Mononuclear cell (primary cell): ENCODE results near the gene DNAJC3. TPM values are rescaled to one million over a fixed set of nuclear protein-coding genes. Genes with fewer than 3 reads are reported as not detected.
"Not testable (repeated sequence)": the region's sequence is repeated elsewhere in the genome, so short reads cannot be mapped to it uniquely, and the experiment has no call there.

ENCODE experiments used
- H3K27me3 ChIP-seq: 2 replicates; pipeline ENCODE4 v1.6.0; 2011; ENCODE audit warnings: low read length, control low read depth; ENCODE audit not compliant: insufficient read depth
- H3K4me1 ChIP-seq: 2 replicates; pipeline ENCODE4 v1.5.1; 2011; ENCODE audit warnings: mild to moderate bottlenecking, low read length, control low read depth; ENCODE audit not compliant: insufficient read depth
- H3K4me3 ChIP-seq: 2 replicates; pipeline ENCODE4 v1.5.1; 2011; ENCODE audit warnings: mild to moderate bottlenecking, low read length, moderate library complexity
- H3K9me3 ChIP-seq: 2 replicates; pipeline ENCODE4 v1.5.1; 2011; ENCODE audit warnings: low read depth, mild to moderate bottlenecking, control low read depth, low read length
- total RNA-seq: library from RNA; depleted of rRNA; stranded (reverse); fragments of >200 nt; gene quantifications from one replicate; pipeline ENCODE4 v1.2.3, GENCODE V29; 2012

The DNAJC3 gene
- total RNA-seq, 1 donor: 54.0 TPM

GRCh38 chr13:95652244-95652764 is 24.6 kb upstream of the DNAJC3 start:
- H3K9me3 ChIP-seq: no peaks in the 10 kb centered on the region
- peaks cover 8% of the 10 kb centered on the region for H3K4me1 ChIP-seq
- peaks cover 5% of the 10 kb centered on the region for H3K27me3 ChIP-seq
- no peak overlapping the region for H3K4me3 ChIP-seq

- no peak overlapping the region for H3K4me3 ChIP-seq
- H3K9me3 ChIP-seq: no peaks in the 10 kb centered on the region
- H3K27me3 ChIP-seq: peaks cover 5% of the 10 kb centered on the region
These were observed 24.1 kb upstream of the DNAJC3 start for GRCh38 chr13:95652821-95653220.

GRCh38 chr13:95656386-95657015 is 20.4 kb upstream of the DNAJC3 start:
- no peak overlapping the region for H3K4me3 ChIP-seq
- no peaks in the 10 kb centered on the region for H3K4me1 ChIP-seq
- no peaks in the 10 kb centered on the region for H3K9me3 ChIP-seq
- peaks cover 5% of the 10 kb centered on the region for H3K27me3 ChIP-seq

More at GRCh38 chr13:95652821-95653220, 24.1 kb upstream of the DNAJC3 start:
- H3K4me1 ChIP-seq: peaks cover 8% of the 10 kb centered on the region

- Histone ChIP-seq H3K27me3 (peaks cover 5% of the 10 kb centered on the region), H3K9me3 (peaks cover 4% of the 10 kb centered on the region), H3K4me1 (no peaks in the 10 kb centered on the region), H3K4me3 (no peak overlapping the region)
These were observed 17.4 kb upstream of the DNAJC3 start for GRCh38 chr13:95659500-95659899.

GRCh38 chr13:95660981-95661581 is 15.9 kb upstream of the DNAJC3 start:
- Histone ChIP-seq H3K4me1 (no peaks in the 10 kb centered on the region), H3K4me3 (no peak overlapping the region), H3K9me3 (peaks cover 19% of the 10 kb centered on the region), H3K27me3 (peaks cover 5% of the 10 kb centered on the region)

GRCh38 chr13:95667235-95667634 is 9.7 kb upstream of the DNAJC3 start:
- not testable (repeated sequence) for H3K4me3 ChIP-seq, H3K4me1 ChIP-seq, H3K27me3 ChIP-seq
- peaks cover 52% of the 10 kb centered on the region for H3K9me3 ChIP-seq

- H3K27me3 ChIP-seq: no peaks in the 10 kb centered on the region
- H3K9me3 ChIP-seq: peaks cover 27% of the 10 kb centered on the region
- H3K4me3 ChIP-seq: no peak overlapping the region
- peaks cover 14% of the 10 kb centered on the region for H3K4me1 ChIP-seq
These were observed 5.3 kb upstream of the DNAJC3 start for GRCh38 chr13:95671597-95671996.

- no peaks in the 10 kb centered on the region for H3K9me3 ChIP-seq
- peak overlapping the region; percentile 93 for H3K4me3 ChIP-seq
- H3K27me3 ChIP-seq: no peaks in the 10 kb centered on the region
- peaks cover 46% of the 10 kb centered on the region for H3K4me1 ChIP-seq
These were observed 706 bp upstream of the DNAJC3 start for GRCh38 chr13:95676105-95676761.

DNA sequence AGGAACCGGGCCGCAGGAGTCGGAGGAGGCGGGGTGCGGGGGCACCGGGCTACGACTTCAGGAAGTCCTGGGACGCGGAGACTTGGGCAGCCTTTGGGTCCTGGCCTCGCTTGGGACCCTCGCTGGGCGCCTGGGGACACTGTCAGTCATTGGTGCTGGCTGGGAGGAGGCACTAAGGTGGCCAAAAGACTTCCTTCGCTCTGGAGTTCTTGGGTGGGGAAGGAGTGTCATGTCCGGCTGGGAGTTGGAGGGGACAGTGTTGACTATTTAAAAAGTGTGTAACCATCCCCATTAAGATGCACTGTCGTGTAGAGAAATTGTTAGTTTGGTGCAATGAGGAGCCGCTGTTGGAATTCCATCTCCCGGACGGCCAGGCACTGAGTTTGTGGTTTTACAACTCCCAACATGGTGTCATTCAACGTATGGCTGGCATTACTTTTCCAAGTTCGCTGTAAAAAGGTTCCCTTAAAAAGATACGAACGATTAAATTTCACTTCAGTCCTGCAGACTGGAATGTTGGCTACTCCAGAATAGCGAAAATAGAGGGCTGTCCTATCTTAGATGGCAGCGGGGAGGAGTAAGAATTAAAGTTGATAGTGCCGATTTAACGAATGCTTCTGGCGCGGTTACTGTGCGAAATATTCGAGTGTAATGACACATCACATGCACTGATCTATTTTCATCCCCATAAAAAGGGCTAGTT is 776 bp downstream of the DNAJC3 start:
- peak overlapping the region; percentile 93 for H3K4me3 ChIP-seq

DNA sequence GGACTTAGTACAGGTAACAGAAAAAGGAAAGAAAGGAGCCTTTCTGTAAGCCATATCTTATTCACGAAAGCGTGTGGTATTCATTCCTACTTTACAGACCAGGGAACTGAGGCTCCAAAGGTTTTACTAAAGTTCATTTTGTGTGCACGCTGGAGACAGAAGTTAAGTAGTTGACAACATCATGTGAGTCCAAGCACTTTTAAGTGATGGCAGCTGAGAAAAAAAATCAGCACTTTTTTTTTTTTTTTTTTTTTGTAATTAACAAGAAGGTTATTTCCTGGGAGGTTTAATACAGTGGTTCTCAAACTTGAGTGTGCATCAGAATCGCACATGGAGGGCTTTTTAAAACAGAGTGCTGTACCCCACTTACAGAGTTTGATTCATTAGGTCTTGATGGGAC is 2.0 kb downstream of the DNAJC3 start:
- no peak overlapping the region for H3K4me3 ChIP-seq
- no peaks in the 10 kb centered on the region for H3K27me3 ChIP-seq
- no peaks in the 10 kb centered on the region for H3K9me3 ChIP-seq
- H3K4me1 ChIP-seq: peaks cover 58% of the 10 kb centered on the region

More for the DNA sequence above, 776 bp downstream of the DNAJC3 start:
- H3K4me1 ChIP-seq: peaks cover 48% of the 10 kb centered on the region
- no peaks in the 10 kb centered on the region for H3K9me3 ChIP-seq
- no peaks in the 10 kb centered on the region for H3K27me3 ChIP-seq

GRCh38 chr13:95679722-95680121 is 2.8 kb downstream of the DNAJC3 start:
- peaks cover 62% of the 10 kb centered on the region for H3K4me1 ChIP-seq
- no peaks in the 10 kb centered on the region for H3K27me3 ChIP-seq
- no peak overlapping the region for H3K4me3 ChIP-seq
- no peaks in the 10 kb centered on the region for H3K9me3 ChIP-seq

- Histone ChIP-seq H3K4me1 (peaks cover 46% of the 10 kb centered on the region), H3K4me3 (no peak overlapping the region), H3K9me3 (no peaks in the 10 kb centered on the region), H3K27me3 (no peaks in the 10 kb centered on the region)
These were observed 7.5 kb downstream of the DNAJC3 start for GRCh38 chr13:95684418-95684817.

DNA sequence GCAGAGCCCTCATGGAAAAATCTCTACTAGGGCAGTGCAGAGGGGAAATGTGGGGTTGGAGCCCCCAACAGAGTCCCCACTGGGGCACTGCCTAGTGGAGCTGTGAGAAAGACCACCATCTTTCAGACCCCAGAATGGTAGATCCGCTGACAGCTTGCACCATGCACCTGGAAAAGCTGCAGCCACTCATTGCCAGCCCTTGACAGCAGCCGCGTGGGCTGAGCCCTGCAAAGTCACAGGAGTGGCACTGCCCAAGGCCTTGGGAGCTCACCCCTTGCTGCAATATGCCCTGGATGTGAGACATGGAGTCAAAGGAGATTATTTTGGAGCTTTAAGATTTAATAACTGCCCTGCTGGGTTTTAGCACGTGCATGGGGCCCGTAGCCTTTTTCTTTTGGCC is 8.0 kb downstream of the DNAJC3 start:
- H3K4me3 ChIP-seq, H3K27me3 ChIP-seq, H3K9me3 ChIP-seq: not testable (repeated sequence)
- peaks cover 43% of the 10 kb centered on the region for H3K4me1 ChIP-seq

DNA sequence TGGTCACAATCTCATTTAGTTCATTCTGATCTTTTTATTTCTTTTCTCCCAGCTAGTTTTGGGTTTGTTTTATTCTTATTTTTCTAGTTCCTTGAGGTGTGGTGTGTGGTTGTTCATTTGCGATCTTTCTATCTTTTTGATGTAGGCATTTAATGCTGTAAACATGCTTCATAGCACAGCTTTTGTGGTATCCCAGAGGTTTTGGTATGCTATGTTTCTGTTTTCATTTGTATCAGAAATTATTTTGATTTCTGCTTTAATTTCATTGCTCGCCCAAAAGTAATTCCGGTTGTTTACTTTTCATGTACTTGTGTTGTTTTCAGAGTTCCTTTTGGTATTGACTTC is 12.6 kb downstream of the DNAJC3 start:
- no peaks in the 10 kb centered on the region for H3K27me3 ChIP-seq
- H3K9me3 ChIP-seq: no peaks in the 10 kb centered on the region
- H3K4me1 ChIP-seq: peaks cover 15% of the 10 kb centered on the region
- no peak overlapping the region for H3K4me3 ChIP-seq

DNA sequence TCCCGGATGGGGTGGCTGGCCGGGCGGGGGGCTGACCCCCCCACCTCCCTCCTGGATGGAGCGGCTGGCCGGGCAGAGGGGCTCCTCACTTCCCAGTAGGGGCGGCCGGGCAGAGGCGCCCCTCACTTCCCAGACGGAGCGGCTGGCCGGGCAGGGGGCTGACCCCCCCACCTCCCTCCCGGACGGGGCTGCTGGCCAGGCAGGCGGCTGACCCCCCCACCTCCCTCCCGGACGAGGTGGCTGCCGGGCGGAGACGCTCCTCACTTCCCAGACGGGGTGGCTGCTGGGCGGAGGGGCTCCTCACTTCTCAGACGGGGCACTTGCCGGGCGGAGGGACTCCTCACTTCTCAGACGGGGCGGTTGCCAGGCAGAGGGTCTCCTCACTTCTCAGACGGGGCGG is 14.0 kb downstream of the DNAJC3 start:
- H3K4me1 ChIP-seq, H3K4me3 ChIP-seq, H3K9me3 ChIP-seq, H3K27me3 ChIP-seq: not testable (repeated sequence)
